ENCODE results near the gene AKNA.

AKNA gene, protein sequence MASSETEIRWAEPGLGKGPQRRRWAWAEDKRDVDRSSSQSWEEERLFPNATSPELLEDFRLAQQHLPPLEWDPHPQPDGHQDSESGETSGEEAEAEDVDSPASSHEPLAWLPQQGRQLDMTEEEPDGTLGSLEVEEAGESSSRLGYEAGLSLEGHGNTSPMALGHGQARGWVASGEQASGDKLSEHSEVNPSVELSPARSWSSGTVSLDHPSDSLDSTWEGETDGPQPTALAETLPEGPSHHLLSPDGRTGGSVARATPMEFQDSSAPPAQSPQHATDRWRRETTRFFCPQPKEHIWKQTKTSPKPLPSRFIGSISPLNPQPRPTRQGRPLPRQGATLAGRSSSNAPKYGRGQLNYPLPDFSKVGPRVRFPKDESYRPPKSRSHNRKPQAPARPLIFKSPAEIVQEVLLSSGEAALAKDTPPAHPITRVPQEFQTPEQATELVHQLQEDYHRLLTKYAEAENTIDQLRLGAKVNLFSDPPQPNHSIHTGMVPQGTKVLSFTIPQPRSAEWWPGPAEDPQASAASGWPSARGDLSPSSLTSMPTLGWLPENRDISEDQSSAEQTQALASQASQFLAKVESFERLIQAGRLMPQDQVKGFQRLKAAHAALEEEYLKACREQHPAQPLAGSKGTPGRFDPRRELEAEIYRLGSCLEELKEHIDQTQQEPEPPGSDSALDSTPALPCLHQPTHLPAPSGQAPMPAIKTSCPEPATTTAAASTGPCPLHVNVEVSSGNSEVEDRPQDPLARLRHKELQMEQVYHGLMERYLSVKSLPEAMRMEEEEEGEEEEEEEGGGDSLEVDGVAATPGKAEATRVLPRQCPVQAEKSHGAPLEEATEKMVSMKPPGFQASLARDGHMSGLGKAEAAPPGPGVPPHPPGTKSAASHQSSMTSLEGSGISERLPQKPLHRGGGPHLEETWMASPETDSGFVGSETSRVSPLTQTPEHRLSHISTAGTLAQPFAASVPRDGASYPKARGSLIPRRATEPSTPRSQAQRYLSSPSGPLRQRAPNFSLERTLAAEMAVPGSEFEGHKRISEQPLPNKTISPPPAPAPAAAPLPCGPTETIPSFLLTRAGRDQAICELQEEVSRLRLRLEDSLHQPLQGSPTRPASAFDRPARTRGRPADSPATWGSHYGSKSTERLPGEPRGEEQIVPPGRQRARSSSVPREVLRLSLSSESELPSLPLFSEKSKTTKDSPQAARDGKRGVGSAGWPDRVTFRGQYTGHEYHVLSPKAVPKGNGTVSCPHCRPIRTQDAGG (N-terminal part only)

DNA sequence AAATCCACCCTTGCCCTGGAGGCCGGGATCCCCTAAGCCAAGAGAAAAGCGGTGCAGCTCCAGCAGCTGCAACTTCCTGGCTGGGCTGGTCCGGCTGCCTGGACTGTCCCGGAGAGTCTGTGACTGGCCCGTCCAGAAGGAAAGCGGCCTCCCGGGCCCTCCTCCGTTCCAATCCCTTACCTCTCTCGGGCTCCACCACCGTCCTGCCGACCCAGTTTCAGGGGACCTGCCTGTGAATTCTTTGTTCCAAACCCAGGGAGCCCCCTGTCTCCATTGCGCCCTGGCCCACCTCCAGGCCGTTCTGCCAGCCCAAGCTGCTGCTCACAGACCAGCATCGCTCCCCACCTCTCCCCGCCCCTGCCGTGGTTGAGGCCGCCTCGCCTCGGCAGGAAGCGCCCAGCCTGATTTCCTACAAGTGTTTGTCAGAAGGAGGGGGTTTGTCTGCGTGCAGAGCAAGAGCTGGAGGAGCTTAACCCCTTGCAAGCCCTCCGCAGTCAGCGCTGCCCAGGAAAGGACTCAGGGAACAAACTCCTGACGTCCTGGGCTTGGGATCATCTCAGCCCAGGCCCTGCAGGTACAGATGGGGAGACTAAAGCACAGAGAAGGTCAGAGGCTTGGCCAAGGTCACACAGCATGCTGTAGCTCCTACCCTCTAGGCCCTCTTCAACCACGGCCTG, at the start of gene AKNA:
AKNA (minus strand) TSS at position 303 of the 677 bp plus-strand sequence. CDS start 6,649 bp downstream, outside the sequence.
- peak; percentile 86 for DNase-seq (ENCODE audit: low spot score)

DNA sequence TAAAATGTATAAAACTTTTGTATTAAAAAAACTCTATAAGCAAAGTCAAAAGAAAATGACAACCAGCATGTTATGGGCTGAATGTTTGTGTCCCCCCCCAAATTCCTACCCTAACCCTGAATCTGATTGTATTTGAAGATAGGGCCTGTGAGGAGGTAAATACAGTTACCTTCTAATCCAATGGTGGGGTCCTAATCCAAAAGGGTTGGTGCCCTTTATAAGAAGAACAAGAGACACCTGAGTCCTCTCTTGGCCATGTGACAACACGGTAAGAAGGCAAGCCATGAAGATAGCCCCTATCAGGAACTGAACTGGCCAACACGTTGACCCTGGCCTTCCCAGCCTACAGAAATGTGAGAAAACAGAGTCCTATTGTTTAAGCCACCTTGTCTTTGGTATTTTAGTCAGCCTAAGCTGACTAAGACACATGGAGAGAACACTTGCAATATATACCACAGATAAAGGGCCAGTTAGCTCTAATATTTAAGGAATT, 49.7 kb upstream of the AKNA start:
- DNase-seq (ENCODE audit: low spot score): no peak

DNA sequence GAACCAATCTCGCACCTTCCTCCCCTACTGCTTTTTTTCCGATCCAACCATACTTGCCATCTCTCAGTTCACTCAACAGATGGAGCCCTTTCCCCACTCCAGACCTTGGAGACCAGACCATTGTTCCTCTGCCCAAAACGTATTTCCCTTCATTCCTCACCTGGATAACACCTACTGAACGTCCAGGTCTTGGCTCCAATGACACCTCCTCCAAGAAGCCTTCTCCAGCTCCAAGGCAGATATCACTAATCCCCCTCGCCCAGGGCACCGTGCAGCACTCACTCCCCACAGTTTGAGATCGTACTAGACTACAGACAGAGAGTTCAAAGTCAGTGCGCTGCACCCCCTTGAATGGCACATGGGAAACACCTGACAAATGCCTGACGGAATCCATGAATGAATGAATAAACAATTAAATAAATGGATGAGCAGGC, 47.1 kb upstream of the AKNA start:
- DNase-seq (ENCODE audit: low spot score): peak; percentile 68

DNA sequence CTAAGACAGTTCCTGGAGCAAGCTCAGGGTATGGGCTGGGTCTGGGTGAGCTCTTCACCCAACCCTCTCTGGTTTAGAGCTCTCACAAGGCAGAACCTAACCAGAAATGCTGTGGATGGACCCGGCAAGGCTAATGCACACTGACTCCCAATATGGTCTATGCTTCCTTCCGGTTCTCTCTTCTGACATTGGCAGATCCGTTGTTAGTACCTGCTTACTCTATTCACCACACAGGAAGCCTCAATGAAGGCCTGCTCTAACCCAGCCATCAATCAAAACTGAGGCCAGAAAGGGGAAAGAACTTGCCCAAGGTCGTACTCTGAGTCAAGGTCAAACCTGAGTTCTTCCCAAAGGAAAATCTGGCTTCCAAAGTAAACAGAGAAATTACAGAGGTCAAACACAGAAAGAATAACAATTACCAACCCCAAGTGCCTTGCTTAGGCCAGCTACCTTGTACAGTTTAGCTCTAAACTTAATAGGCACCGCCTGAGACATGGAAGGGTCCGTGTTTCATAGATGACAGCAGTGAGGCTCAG, 46.0 kb upstream of the AKNA start:
- DNase-seq (ENCODE audit: low spot score): no peak

DNA sequence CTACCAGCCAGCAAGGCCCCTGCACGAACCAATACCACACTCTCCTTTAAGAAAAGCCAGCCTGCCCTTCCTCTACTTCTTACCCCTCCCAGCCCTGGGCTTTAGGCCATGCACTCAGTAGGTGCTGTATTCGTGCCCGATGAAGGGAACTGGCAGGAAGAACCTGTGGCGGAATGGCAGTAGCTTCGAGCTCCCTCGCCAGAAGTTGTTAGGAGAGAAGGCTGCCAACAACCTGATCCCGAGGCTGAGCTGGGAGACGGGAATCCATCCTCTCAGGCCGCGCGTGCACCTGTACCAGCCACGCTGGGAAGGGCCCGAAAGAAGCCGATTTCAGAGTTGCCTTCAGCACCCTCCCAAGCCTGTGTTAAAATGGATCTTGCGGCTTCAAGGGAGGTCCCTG, 45.3 kb upstream of the AKNA start:
- DNase-seq (ENCODE audit: low spot score): no peak

DNA sequence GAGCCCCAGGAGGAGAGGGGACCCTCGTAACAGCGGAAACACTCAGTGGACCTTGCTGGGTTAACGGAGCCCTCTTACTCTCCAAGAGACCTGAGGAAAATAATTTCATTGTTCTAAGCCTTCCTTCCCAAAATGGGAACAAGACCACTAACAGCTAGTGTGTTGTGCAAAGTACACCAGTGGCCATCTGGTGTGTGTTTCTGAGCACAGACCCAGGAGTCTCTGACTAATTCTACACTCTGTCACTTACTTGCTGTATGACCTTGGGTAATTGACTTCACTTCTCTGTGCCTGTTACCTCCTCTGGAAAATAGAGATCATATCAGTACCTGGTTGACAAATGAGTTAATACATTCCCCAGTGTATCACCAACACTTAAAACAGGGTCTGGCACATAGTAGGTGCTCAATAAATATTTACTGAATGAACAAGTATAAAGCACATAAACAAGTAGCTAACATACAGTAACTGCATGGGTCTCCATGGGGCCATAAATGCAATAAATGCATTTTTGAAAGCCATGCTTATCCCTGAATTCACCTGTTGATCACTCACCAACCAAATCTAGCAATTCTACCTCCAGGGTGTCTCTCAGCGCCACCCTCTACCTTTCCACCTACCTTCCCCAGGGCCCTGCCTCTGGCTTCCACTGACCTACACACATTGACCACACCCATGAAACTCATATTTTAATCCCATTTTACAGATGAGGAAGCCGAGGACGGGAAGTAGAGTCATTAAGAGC, 44.7 kb upstream of the AKNA start:
- no peak for DNase-seq (ENCODE audit: low spot score)

DNA sequence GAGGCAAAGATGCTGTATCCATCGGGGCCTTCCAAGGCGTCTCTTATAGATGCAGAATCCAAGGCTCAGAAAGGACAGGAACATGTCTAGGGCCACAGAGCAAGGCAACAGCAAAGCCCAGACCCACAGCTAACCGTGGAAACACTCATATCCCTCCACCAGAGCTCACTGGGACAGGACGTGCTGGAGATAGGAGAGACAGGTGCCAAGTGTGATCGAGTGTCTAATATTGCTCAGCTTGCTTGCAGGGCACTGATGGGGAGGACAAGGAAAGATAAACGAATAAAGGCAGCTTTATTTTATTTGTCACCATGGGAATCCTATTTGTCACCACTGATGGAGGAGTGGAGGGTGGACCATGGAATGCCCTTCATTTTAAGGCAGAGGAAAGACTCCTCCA, 44.0 kb upstream of the AKNA start:
- DNase-seq (ENCODE audit: low spot score): no peak

DNA sequence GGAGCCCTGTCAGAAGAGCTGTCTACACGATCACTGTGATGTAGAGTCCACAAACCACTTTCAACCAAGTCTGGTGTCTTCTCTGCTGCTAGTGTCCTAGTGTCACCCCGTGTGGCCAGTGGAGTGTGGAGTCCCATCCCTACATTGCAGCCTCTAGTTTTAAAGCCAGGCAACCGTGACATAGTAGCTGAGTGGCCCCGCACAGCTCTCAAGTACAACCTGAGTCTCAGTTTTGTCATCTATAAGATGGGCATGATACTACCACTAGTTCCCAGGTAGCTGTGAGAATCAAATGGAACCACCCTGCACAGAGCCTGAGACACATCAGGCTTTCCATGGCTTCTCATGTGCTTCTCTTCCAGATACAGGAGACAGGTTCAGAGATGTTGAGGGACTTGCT, 43.2 kb upstream of the AKNA start:
- no peak for DNase-seq (ENCODE audit: low spot score)

DNA sequence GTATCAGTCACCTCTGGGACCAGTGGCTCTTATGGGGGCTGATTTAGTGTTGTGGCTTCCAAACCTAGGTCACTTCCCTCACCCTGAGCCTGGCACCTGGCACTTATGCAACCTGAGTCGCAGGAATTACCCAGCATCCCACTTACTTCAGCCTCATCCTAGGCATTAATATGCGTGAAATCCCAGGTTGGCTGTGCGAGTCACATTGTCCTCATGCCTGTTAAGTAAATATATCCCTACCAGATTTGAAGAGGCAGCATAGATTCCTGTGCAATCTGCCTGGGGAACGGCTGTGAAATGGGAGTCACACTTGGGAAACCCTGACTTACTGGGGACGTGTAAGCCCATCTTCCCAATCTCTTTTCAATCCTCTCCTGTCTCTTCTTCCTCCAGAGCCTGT, 42.7 kb upstream of the AKNA start:
- no peak for DNase-seq (ENCODE audit: low spot score)

DNA sequence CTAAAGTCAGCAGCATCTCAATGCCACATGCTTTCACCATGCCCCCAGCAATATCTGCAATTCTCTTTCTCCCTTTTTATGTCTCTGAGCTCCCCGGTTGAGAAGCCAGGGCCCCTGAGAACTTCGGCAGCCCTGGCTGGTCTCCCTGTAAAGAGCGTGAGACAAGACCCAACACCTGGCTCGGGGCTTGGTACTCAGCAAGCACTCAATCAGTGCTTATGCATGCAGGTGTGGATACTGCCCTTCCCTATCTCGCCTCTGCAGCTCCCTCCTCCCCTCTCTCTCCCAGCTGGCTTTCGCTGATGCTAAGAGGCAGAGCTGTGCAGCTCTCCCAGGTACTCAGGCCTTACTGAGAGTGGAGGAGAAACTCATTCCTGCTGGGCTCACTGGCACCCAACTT, 41.7 kb upstream of the AKNA start:
- DNase-seq (ENCODE audit: low spot score): no peak

DNA sequence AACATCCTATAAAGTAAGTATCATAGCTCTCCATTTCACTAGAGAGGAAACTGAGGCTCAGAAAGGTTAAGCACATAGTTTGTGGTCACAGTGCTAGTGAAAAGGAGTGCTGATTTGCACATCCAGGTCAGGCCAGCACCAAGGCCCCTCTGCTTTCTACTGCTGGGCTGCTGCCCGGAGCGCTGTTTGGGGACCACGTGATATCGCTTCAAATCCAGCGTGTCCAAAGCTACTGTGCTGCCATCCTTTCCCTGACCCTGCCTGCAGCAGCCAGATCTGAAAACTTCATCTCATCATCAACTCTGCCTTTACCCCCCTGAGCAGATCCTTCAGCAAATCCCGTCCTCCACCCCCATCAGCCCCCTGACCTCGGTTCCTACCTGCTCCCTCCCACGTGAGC, 40.7 kb upstream of the AKNA start:
- peak; percentile 62 for DNase-seq (ENCODE audit: low spot score)

DNA sequence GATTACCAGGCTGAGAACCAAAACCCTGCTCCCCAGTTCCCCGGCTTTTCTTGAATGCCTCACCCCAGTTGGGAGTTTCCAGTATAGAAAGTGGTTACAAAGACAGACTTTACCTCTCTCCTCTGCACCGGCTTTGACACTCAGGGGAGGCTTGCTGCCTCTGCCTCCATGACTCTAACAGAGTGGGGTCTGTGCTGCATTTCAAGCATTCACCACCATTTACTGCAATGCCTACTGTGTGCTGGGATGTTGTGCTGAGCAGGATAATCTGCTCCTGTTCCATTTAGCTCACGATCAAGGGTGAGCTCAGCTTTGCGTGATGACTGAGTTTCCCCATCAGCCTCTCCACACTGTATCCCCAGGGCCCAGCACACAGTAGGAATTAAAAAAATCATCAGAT, 39.9 kb upstream of the AKNA start:
- no peak for DNase-seq (ENCODE audit: low spot score)

DNA sequence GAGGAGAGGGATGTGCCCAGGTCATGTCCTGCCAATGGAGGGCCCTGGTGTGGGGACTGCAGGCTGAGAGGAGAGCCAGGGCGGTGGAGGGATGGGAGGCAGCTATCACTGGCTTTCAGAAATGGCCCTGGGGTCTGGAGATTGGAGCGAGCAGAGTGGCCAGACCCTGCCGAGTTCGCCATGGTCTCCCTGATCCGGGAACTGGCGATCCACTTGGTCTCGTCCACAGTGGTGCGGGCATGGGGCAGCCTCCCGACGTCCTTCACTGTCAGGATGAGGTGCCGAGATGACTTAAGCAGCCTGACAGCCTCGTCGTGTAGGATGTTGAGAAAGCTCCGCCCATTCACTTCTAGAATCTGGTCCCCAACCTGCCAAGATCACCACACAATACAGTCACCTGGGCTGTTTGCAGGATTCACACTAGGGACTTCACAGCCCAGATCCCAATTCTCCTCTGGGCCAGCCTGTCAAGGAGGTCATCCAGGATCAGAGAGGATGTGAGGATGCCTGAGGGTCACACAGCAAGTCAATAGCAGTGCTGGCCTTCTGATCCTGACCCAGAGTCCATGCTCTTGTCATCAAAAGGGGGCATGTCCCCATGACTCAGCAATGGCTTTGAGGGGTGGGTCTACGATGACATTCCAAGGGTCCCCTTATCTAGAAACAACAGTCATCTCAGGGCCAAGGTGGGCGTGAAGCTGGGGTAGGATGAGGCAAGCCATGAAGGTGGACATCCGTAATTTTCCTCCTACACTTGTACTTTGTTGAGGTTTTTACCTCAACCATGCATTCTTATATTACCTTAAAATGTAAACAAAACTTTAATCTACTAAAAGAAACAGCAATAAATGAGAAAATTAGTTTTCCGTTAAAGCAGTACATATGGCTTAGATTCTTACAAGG, 38.5 kb upstream of the AKNA start:
- no peak for DNase-seq (ENCODE audit: low spot score)

DNA sequence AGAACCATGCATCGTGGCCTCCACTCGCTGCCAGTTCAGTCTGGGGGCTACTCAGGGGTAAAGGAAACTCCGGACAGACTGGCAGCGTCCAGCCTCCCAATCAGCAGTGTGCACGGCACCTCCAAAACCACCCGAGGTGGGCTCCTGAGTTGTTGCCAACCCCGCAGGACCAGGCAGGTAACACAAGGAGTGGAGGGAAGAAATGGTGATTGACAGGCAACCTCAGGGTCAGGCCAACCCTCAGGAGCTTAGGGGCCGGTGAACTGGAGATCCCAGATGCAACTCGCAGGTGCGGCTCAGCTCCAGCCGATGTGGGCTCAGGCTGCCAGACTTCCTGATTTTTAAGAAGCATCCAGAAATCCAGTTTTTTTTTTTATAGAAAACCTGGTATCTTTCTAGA, 37.3 kb upstream of the AKNA start:
- no peak for DNase-seq (ENCODE audit: low spot score)

DNA sequence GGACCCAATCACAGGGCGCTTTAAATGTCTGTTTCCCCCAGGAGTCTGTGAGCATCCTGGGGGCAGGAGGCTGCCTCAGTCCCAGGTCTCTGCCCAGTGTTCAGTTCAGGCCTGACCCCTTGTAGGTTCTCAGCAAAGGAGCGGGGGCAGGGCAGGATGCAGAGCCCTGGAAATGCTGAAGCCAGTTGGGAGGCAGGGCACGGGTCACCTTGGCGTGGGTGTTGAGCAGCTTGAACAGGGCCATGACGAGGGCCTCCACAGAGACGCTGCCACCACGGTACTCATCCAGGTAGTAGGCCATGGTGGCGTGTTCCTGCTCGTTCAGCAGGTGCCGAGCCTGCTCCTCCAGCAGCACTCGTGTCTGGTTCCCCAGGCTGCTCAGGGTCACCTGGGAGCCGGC, 36.3 kb upstream of the AKNA start:
- DNase-seq (ENCODE audit: low spot score): no peak

DNA sequence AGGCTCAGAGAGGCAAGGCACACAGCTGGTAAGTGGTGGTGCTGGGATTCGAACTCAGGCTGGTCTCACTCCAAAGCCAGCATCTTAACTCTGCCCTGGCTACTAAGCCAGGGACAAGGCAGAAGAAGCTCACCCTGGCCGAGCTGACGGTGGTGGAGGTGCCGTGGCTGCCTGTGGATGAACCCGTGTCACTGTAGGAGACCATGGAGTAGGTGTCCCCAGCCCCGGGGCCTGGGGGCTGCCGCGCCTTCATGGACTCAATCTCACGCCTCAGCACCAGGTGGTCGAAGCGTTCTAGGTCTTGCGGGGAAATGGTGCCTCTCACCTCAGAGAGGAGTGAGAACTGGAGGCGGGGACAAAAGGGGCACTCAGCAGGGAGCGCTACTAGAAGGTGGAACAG, 35.4 kb upstream of the AKNA start:
- DNase-seq (ENCODE audit: low spot score): no peak

DNA sequence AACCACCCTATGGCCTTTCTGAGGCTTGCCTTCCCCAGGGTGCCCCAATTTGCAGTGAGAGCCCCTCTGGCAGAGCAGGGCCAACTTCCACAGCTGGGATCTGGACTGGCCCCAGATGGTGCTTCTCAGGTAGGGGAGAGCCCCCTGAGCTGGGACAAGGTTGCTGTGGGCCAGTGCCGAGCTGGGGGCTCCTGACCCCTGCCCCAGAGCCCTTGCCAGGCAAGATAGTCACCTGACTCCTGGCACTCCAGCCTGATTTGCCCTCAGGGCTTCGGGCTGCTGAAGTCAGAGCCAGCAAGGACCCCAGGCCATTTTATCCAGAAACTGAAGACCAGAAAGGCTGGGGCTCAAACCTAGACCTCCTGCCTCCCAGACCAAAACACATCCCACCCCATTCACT, 33.4 kb upstream of the AKNA start:
- DNase-seq (ENCODE audit: low spot score): no peak

DNA sequence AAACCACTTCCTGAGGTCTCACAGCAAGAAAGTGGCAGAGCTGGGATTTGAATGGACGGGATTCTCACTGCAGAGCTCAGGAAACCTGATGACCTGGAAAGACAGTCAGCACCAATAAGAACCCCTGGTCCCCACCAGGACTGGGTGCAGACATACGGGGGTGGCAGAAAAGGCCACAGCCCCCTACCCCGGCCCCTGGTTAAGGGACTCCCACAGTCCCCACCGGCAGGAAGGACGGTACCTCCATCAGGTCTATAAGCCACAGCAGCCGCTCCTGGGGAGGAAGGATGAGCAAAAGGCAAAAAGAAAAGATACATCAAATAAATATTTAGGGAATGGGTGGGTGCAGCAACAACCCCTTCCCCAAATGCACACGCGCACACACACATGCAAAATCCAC, 32.0 kb upstream of the AKNA start:
- no peak for DNase-seq (ENCODE audit: low spot score)

DNA sequence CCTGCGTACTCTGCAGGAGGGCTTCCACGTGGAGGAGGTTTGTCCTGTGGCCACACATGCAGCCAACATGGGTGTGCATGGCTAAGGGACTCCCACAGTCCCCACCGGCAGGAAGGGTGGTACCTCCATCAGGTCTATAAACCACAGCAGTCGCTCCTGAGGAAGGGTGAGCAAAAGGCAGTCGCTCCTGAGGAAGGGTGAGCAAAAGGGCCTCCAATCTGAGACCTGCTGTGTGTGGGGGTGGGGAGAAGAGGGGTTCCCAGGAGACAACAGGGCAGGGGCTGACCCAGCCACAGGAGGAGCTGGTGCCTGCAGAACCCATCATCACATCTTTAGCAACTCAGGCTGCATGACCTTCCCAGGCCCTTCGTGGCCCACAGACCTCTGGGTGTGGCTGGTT, 30.3 kb upstream of the AKNA start:
- no peak for DNase-seq (ENCODE audit: low spot score)

DNA sequence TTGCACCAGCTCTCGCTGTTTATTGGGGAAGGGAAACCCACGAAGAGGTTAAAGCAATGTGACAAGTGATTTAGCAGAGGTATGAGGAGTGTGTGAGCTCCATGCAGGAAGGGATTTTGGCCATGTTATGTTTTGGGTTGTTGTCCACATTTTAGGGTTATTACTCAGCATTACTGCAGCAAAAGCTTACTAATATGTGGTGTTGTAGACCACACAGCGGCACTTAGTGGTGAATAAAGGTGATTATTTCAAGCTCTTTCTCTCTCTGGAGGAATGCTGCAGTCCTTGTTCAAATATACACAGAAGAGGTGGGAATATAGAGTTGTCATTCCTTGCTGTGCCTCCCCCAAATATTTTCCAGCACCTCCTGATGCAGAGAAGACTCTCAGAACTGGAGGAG, 29.7 kb upstream of the AKNA start:
- DNase-seq (ENCODE audit: low spot score): no peak

All from Ammon's horn (tissue), 1 donor.